IPS DF 4.7 (cell line): Measurements from ENCODE around the gene FMN1.

Source experiments
- DNase-seq: peaks from one replicate; pipeline ENCODE4 v3.0.0-alpha.2; 2013; ENCODE audit warnings: low spot score; ENCODE audit errors: extremely low read depth

The FMN1 gene

DNA sequence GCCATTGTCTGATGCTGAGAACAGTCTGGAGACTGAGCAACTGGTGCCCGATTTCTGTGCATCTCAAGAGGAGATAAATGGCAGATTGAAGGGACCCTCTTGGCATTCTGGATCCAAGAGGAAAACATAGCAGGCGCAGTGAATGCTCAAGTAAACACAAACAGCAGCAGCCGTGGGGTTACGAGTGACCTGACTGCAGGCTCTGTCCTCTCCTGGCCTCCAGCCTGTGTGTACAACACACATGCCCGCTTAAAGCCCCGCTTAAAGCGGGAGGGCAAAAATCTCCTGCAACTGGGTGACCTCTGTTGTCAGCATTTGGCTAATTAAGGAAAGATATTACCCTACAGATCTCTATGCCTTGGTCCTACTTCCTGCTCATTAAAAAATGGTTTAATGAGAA is 356.2 kb downstream of the FMN1 start:
- DNase-seq = no peak

DNA sequence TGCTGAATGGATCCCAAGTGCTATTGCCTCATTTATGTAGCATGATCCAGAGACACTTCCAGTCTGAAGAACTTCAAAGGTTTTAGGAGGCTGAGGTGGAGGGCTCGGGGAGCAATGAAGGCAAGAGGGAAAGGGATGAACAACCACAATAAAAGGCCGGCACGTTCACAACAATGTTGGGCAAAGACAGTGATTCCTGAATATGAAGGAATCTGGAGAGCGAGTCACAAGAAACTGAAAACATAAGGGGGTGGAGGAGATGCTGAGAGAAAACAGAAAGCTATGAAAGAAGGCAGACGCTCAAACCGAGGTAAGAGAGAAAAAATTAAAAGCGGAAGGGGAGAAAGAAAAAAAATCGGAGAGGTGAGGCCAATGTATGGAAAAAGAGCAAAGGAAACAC is 356.6 kb downstream of the FMN1 start:
- no peak for DNase-seq

DNA sequence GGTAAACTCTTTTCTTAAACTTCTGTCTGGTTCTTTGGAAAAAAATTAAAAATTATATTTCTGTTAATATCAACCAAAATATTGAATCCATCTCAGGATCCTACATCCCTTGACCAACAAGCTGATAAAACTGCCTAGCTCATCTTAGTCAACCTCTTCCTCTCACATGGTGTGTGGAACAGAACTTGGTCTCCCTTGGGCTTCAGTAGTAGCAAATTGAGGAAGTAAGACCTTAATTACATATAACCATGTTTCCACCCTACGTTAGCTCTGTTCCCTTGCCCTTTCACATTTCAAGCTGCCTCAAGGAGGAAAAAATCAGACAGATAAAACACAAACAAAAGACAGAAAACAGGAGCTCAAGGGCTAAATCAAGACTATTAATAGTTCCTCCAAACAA is 360.4 kb downstream of the FMN1 start:
- no peak for DNase-seq

DNA sequence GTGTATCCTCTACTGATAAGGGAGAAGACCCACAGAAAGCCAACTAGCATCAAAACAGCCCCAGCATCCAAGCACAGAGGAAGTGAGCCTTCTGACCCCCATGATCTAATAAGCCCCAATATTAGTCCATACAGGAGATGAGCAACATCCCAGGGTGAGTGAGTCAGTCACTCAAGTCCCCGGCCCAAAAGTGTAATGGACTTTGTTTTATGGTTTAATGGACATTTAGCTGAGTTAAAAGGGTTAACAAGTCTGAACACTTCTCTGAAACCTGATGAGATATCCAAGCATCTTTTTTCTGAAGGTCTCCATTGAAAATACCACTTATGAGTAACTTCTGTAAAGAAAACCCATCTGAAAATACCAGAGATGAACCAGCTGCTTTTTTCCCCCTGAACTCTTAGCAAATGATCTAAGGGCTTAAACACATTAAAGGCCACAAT is 361.1 kb downstream of the FMN1 start:
- DNase-seq = no peak

DNA sequence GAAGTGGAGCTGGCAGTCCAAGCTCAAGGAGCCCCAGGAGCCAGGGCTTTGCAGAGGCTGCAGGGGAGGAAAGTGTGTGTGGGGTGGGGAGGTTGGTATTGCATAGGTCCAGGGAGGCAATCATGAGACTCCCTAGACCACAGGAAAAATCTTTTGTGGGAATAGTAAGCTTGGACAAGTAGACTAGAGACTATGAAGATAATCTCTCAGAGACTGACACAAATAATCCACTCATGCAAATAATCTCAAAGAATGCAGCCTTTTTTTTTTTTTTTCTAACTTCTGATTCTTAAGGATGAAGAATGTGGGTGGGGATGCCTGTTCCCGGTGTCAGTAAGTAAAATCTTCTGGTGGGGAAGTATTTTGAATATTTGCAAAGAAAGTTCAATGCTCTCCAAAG is 363.0 kb downstream of the FMN1 start:
- no peak for DNase-seq

DNA sequence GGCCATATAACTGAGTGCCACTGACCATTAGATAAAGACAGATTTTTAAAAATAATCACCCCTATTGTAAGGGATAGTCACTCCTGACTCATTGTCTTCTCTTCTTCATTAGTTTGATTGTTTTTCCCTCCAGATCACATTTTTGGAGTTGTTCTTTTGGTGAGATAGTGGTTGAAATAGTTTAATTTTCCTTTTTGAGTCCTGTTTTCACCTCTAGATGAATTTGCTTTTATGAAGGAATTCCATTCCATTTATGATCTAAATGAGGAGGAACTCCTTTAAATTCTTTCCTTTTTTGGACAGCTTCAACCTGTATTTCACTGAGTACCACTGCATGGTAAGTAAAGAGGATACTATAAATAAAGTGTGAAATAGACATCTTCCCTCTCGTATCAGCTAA is 364.3 kb downstream of the FMN1 start:
- DNase-seq = no peak

DNA sequence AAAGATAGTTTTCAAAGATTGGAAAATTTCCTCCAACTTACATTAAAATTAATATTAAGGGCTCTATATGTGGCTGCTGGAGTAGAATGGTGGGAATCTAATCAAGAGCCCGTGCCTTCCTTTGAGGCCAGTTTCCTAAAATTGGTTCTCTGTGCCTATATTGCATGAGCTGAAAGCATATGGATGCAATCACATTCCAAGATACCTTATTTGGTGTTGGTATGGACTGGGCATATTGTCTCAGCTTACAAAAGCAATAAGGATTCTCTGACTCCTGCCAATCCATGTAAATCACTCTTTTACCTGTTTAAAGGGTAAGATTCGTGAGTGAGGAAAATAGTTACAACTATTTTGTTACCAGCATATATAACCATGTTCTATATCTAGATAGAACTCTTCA is 365.1 kb downstream of the FMN1 start:
- no peak for DNase-seq

DNA sequence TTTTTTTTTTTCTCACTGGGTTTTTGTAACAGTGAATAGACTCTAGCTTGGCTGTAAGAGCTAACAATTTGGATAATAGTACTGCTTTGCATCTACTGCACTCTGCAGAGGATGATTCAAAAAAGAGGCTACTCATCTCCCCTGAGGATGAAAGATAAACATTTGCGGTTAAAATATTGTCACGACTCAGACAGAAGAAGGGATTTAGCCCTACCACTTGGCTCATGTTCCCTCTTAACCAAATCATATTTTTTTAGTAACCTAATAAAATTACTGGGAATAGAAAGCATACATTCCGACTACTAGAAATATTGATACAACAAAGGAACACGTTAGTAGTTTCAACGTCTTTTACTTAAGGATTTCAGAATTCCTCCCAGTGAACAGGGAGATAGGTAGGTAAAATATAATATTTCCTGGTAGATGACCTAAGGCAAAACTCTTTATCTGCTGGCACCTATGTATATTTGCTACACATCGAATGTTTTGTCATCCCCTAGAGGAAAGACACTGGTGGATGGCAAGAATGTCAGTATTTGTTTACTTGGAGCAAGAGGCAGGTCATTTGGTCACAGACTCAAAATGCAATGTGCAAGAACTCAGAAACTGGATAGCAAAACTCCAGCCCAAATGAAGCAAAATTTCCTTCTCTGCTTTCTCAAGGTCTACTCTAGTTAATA is 365.9 kb downstream of the FMN1 start:
- no peak for DNase-seq

DNA sequence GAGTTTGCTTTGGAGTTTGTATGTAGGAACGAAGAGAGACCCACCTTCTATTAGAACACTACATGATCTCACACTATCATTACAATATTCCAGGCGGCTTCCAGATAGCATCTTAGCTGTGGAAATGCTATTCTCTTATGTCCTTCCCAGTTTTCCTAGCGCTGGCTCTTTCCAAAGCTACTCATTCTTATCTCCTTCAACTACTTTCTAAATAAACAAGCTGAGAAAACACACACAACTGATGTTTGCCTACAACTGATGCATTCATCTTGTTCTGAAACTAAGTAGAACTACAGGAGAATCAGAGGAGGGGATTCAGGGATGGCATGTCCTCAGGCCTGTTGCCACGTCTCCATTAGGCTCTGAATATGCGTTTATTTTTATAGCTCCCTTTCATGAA is 367.8 kb downstream of the FMN1 start:
- no peak for DNase-seq

DNA sequence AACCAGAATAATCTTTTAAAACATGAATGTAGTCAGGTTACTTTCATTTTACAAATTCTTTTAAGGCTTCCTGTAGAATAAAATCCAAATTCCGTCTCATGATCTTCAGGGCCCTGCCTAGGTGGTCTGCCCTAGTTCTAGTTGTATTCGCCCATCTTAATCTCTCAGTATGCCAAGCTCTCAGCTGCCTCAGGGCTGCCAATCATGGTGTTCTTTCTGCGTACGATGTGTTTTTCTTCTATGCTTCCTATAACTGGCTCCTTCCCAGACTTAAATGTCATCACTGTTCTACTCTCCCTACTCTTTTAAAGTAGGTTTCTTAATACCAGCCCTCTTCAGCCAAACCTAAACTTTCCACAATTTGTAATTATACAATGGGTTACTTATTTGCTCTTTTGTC is 369.3 kb downstream of the FMN1 start:
- no peak for DNase-seq

DNA sequence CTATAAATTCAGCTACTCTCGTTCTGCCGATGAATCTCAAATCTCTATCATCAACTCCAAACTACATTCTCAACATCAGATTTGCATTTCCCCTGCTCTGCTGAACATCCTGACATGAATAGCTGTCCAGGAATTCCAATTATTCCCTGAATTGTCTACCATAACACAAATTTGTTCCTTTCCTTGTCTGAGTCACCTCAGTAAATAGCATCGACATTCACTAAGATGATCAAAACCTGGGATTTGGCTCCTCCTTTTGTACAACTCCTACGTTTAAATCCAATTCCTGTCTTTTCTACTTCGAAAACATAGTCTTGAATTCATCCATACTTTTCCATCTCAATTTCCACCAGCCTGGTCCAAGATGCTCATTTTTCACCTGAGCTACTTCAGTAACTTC is 369.7 kb downstream of the FMN1 start:
- no peak for DNase-seq

DNA sequence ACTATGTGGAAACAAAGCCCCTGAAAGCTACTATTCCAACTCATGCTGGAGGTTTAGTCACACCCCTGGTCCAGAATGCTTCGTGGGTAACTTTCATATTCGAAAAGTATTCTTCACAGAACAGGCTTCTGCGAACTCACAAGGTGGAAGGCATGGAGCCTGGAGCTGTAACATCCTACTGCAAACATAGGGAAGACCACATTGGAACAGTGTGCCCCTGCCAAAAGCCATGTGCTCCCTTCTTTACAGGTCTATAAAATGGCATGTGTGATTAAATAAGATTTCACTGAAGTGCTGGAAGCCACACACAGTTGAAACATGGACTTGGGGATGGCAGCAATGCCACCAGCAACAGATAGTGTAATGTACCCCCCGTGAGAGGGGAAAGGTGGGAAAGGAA is 370.8 kb downstream of the FMN1 start:
- DNase-seq = no peak

DNA sequence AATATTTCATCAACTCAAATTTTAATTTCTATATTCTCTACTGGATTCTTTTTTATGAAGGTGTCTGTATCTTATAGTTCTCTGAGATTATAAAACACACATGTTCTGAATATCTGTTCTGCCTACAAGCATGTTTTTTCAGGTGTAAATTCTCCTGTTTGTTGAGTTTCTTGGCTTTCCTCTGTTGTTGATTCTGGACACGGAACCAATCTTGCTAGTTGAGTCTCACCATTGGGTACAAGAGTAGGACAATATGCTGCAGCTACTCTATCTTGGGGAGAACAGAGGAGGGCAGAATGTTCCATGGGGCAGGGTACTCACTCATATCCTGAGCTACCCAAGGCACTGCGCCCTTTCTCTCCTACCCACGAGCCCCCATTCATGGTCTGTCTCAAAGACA is 371.8 kb downstream of the FMN1 start:
- DNase-seq = no peak

DNA sequence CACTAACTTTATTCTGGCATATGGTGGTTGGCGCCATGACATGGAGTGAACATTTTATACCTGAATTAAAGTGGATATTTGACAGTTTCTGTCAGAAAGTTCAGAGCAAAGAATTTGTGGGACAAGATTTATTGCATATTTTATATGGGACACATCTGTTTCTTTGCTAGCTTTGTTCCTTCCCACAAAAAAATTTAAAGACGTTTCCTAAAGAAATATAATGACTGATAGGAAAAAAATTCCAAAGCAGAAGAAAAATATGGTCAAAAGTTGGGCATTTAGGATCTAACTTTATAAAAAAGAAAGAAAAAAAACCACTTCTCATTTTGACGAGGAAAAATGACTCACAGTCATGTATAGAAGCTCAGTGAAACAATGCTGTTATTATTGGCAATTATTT is 375.1 kb downstream of the FMN1 start:
- no peak for DNase-seq

DNA sequence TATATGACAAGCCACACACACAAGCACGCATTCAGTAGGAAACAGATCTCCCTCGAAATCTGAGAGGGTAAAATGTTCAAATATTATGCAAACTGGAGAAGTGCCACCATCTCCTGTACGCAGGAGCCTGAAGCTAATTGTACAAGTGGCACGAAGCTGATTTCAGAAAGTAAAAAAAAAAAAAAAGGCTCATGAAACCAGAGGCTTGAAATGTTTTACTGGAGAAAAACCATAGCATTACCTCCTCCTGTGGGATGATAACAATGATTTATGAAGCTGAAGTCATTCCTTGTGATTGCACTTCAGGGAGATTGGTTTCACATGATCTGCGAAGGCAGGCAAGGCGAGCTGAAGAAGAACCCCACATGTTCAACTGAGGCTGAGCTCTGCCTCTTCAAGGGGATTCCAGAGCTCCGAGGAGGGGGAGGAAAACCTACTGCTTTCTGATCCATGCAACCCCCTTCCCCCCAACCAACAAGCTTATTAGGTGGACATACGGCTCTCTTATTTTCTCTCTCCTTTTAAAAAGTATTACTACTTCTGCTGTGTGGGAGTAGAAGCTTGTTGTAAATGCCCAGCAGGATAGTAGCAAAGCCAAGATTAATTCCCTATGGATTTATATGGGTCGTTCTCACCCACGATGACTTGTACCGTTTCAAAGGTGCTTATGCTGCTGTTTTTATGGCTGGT is 375.6 kb downstream of the FMN1 start:
- no peak for DNase-seq

DNA sequence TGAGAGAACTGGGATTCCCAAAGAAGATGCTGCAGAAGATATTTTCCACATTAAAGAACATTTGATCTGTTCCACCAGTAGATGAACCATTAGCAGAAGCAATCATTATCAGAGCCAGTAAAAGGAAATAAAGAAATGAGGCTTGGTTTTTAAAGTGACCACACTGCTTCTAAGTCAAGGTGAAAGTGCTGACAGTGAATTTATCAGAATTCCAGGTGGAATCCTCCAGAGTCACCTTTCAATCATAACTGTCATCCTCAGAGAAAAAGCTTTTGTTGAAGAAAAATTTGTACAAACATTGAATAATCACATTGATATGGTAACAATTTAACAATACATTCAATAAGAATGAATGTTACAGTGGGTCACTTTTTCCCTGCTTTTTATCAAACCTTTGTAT is 376.9 kb downstream of the FMN1 start:
- no peak for DNase-seq

DNA sequence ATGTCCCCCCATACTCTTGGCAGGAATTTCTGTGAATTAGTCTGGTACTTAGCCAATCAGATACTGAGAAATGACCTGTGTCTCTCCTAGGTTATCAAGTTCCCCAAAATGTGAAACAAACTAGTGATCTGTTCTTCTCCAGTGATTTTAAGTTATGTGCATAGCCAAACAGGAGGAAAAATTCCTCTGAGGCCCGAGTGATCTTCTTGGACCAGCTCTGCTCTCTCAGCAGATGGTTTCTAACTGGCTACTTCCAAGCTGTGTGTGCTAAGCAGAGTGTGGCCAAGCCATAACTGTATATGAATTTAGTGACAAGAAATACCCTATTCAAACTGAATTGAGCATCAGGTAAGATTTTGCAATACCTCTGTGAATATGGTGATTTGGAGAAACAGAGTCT is 387.2 kb downstream of the FMN1 start:
- no peak for DNase-seq

DNA sequence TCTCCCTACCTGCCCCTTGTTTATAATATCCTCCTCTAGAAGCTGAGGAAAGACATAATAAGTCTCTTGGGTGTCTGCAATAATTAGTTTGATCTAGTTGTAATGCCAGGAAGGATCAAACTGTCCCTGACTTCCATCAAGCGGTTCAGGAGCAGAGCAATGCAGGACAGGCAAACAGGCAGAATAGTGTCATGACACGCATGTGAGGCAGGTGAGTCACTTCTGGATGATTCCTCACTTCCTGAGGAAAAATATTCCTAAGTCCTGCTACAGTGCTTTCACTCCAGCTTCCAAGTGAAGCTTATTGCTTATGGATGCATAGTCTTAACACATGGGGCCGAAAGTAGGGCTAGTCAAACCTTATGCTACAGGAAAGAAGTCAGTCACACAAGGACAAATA is 390.9 kb downstream of the FMN1 start:
- no peak for DNase-seq

DNA sequence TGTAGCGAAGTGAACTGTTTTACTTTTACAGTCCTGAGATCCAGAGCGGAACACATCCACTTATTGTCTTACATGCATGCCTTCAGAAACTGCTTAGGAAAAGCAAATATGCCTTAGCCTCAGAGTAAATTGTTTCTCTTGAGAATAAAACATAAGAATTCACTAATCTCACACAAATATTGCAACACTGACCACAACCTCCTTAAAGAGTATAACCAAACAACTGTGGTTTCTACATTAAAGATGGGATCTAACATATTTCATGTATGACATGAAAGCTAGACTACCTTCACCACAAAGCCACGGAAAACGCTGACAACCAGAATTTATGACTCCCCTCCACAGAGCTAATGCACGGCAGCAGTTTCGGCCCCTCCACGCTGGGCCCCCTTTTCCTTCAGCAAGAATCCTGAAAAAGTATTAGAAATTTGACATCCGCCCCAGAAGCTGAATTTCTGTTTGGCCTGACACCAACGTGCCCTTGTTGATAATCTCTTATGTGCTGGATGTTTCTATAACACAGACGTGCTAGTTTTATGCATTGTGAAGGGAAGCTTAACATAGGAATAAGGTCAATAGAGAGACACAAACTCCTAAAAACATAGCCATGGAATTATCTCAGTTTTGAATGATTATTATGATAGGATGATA is 392.1 kb downstream of the FMN1 start:
- no peak for DNase-seq

DNA sequence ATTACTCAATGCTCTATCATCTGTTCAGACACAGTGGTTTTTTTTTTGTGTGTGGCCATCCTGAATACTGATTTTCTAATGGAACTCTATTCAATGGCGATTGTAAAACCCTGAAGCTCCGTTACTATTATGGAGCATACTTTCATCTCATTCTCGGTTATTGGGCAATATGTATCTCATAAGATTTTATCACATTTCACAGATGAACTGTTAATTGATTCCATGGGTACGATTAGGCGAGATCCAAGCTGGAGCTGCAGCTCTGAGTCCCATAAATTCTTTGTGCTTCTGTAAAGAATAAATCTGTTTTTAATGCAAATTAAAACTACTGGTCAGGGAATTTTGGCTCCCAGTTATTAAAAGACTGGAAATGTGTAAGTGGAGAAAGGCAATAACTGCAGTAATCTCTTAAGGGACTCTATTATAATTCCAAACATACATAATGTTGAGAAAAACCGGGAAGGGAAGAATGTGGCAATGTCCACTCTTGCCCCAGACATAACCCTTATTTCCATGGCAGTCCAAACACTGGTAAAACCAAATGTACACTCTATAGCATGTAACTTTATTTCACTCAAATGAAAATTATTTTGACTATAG is 394.5 kb downstream of the FMN1 start:
- no peak for DNase-seq

DNA sequence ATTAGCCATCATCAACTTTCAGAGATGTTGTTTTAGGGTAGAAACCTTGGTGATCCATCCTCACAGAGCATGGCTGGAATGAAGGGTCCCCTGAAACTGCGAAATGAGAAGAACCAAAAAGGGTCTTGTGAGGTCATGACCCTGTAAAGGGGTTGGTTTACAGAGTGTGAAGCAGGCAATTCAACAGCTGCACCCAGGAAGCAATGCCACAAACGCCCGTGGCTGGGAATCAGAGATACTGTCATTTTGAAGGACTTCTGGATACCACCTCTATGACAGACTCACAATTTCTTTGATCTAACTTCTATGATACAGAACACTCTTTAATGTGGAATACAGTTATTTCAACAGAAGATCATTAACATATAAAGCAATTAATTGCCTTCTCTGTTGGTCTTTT is 397.7 kb downstream of the FMN1 start:
- no peak for DNase-seq

DNA sequence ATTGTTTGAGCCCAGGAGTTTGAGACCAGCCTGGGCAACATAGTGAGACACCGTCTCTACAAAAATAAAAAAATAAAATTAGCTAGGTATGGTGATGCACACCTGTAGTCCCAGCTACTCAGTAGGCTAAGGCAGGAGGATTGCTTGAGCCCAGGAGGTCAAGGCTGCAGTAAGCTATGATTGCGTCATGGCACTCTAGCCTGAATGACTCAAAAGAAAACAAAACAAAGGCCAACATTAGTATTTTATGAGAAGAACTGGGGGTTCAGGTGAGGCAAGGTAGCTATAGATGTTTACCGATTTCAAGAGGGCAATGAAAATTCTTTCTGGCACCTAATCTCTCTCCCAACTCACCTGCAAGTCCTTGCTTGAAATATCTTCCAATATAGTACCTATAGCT is 399.5 kb downstream of the FMN1 start:
- no peak for DNase-seq

DNA sequence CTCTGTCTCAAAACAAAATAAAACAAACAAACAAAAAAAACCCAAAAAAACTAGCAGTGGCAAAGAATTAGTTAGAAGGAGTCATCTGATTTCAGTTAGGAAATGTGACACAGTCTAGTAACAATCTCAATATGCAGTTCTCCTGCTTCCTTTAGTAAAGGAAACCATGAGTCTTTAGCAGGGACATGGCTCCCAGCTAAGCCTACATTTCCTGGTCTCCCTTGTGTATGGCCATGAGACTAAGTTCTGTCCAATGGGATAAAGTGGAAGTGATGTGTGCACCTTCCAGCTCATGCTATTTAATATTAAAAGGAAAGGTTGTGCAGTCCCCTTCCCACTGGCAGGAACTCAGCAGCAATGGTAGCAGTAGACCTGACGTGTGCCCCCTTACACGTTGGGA is 402.1 kb downstream of the FMN1 start:
- DNase-seq = no peak
